DMS153 treated with DMSO at 0.1 percent for 48 hours (cell line): ENCODE measurements around the gene HGS.

Experiments used
- DNase-seq: peaks from one replicate; lab custom pipeline; 2025; ENCODE audit not compliant: unreplicated experiment; lab: John Stamatoyannopoulos, UW

Gene HGS

DNA sequence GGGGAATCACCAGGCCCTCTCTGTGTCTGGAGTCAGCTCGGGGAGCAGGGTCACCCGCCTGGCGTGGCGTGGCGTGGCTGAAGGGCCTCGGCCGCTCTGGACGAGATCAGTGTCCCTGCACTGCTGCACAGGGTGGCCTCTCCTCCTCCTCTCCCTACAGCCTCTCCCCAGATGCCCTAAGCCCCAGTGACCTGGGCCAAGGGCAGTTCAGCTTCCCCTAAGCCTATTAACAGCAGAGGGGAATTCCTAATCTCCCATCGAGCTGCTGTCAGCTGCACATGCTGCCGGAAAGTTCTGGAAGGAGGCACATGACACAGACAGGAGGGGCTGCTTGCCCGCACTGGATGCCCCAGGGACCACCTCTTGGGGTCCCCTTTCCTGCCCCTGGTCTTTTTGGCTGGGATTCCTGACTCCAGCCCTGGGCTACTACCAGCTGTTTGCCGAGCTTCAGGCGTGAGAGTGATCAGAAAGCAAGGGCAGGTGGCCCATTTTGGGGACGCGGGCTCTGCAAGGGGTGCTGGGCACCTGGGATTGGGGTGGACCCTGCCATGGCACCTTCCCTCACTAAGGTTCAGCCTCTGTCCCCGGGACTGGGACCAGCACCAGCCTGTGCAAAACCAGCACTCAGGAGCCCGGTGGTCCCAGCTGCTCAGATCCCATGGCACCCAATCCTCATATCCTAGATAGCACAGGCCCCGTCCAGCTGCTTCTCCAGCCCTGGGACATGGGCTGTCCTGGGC is 28.3 kb upstream of the HGS start:
- no peak for DNase-seq

DNA sequence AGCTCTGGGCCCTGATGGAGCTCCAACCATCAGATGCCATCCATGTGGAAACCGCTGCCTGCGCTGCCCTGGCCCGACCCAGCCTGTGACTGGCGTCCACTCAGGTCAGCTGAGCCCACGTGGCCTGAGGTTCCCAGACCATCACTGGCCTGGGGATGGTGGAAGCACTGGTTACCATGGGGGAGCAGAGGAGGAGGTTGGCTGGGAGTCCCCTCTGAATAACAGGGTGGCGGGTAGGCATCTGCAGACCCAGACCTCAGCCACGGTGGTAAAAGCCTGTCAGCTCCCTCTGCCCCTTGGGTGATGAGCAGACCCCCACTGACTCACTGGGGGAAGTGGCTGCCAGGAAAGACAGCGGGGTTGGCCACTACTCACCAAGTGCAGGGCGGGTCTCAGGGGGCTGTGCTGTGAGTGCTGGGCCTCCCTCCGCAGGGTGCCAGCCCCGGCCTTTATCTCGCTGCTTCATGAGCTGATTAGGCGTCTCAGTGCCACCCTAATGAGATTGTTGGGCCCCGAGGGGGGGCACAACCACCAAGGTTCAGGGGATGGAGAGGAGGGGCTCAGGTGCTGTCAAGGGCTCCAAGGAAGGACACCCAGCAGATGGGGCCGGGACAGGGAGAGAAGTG is 27.6 kb upstream of the HGS start, which contains the start of gene PDE6G:
Gene PDE6G, minus strand, starts transcription at position 425 of the 626 bp plus-strand sequence. CDS start 3,237 bp downstream, outside the sequence.
- DNase-seq: no peak

DNA sequence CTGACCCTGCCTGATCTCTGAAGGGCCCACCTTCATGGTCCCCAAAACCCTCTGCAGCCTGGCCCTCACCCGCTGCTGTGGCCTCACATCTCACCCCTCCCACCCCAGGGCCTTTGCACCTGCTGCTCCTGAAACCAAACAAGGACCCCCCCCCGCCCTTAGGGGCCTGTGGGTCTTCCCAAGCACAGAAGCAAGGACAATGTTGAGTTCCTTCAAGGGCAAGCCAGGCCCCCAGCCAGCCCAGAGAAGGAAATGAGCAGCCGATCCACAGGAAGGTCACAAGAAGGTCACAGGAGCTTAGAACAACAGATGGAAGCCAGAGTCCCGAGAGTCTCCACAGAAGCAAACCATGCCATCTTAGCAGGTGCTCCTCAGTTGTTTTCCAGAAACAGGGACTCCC is 27.0 kb upstream of the HGS start:
- DNase-seq: no peak

DNA sequence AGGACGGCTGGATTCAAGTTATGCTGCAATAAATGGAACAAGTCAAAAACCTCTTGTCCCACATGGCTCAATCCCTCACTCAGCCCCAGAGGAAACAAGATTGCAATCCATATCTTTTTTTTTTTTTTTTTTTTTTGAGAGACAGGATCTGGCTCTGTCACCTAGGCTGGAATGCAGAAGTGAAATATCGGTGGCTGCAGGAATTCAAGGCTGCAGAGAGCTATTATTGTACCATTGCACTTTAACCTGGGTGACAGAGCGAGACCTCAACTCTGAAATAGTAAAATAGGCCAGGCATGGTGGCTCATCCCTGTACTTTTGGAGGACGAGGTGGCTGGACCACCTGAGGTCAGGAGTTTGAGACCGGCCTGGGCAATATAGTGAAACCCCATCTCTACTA is 24.8 kb upstream of the HGS start:
- no peak for DNase-seq

DNA sequence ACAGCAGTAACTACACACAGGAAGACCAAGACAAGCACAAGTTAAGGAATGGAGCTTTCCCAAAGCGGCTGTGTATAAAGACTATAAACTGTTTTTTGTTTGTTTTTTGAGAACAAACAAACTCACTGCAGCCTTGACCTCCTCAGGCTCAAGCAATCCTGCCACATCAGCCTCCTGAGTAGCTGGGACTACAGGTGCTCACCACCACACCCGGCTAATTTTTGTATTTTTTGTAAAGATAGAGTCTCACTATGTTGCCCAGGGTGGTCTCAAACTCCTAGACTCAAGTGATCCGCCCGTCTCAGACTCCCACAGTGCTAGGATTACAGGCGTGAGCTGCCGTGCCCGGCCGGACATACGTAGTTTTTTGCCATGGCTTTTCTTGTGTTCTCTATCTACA is 23.4 kb upstream of the HGS start:
- no peak for DNase-seq

DNA sequence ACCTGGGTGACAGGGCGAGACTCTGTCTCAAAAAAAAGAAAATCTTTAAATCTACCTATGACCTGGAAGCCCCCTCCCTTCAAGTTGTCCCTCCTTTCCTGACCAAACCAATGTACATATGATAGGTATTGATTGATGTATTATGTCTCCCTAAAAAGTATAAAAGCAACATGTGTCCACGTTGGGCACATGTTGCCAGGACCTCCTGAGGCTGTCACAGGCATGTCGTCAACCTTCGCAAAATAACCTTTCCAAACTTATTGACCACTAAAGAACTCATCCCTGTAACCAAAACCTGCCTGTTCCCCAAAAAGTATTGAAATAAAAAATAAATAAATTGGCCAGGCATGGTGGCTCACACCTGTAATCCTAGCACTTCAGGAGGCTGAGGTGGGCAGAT is 21.8 kb upstream of the HGS start:
- no peak for DNase-seq

DNA sequence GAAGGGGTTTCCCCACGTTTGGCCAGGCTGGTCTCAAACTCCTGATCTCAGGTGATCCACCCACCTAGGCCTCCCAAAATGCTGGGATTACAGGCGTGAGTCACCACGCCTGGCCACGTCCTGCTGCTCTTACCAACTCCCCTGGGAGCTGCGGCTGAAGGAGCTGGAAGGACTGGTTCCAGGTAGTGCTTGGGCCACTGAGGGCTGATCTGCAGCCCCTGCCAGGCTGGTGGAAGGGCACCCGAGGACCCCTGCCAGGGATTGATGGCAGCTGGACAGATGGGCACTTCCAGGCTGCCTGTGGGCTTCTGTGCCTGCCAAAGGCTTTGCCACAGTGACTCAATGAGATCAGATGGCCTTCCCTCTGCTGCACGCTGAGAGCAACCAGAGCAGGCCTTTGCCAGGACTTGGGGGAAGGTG is 19.8 kb upstream of the HGS start:
- DNase-seq: no peak

DNA sequence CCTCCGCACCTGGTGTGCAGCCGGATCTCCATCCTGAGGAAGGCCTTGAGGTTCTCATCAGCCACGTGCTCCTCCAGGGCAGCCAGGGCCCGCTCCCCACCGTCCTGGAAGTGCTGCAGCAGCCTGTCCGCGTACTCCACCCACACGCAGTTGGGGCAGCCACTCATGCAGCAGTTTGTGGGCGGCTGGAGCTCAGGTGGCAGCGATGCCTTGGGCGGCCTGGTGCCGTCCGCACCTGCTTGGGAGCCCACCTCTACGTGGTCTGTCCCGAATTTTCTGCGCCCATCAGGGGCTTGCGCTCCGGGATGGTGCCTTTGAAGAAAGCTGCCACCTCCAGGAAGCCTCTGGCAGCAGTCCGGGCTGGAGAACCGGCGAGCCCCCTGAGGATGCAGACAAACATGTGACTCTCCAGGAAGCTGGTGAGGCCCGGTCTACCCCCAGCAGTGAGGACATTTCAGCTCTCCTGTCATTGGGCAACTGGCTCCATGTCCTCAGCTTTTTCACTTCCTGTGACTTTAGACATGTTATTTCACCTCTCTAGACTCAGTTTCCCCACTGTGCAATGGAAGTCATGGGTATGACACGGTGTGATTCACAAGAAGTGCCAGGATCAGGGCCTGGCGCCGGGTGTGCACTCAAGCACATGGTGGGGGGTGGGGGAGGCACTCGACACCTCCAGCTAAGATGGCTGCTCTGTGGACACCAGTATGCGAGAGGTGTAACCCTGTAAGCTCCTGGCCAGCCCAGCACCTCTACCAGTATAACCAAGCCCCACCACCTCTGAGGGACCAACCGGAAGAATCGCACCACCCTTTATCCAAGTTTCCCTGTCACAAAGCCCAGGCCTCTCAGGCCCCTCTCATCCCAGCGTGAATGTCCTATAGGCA is 18.4 kb upstream of the HGS start:
- no peak for DNase-seq

DNA sequence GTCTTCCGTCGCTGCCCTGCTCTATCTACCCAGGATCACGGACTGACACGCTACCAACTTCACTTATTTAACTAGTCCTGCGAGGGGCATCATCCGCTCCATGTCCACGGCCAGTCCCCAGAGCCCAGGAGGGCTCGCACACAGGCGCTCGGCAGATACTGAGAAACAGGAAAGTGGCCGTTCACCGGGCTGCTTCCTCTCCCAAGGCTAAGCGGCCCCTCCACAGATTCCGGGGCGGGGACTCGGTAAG is 17.8 kb upstream of the HGS start:
- no peak for DNase-seq

DNA sequence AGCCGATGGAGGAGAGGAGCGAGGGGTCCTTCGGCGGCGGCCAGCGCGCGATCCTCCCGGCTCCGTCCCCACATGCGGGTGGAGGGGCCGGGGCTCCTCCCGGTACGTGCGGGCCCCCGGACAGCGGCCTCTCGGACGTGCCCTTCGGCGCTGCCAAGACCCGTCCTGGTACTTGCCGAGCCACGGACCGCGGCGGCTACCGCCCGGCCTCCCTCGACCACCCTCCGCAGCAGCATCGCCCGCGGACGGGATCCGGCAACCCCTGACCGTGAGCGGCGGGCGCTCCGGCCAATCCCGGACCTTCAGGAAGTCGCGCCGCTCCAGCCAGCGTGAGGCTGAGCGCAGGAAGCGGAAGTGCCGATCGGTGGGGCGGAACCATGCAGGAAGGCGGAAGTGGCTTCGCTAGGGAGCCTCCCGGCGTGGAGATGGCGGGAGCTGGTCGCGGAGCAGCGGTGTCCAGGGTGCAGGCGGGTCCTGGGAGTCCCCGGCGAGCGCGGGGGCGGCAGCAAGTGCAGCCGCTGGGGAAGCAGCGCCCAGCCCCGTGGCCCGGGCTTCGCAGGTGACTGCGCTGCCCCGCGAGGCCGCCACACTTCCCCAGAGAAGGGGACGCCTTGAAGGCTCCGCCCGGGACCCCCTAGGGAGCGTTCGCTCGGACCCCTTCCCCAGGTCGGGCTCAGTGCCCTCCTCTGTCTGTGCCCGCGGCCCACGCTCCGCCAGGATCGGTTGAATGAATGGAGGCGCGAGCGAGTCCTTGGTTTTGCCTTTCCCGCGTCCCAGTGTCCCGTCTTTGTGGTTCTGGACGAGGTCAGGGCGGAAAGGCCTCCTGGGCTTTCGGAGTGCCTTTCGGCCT is 17.2 kb upstream of the HGS start, which contains the start of the genes CCDC137 and OXLD1:
Gene CCDC137, plus strand, starts transcription at position 396 of the 850 bp plus-strand sequence. Its CDS starts 30 bp downstream, at position 426.
Gene OXLD1, minus strand, starts transcription at position 264 of the 850 bp plus-strand sequence. Its CDS starts 28 bp downstream, at position 236.
- DNase-seq: peak; percentile 73

DNA sequence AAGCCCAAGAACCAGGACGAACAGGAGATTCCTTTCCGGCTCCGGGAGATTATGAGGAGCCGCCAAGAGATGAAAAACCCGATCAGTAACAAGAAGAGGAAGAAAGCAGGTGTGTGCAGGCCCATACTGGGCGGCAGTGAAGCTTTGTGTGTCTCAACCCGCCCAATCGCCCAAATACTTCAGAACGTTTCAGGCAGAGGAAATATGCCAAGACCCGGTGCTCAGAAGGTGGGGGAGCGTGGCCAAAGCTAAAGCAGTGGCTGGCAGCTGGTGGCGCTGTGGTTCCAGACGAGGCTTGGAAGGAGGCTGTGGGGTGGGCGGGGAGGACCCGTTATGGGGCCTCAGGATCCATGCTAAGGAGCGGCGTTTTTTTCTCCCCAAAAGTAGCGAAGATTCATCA is 16.1 kb upstream of the HGS start:
- DNase-seq: no peak

DNA sequence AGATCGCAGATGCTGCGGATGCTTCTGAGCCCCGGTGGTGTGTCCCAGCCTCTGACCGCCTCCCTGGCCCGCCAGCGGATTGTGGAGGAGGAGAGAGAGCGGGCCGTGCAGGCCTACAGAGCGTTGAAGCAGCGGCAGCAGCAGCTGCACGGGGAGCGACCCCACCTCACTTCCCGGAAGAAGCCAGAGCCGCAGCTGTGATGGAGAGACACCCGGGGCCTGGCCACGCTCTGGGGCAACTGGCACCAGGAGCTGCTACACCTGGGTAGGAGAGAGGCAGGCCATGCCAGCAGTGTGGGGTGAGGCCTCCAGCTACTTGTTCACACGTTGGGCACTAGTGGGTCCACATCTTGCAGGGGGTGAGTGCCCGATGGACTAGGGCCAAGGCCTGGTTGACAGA is 11.3 kb upstream of the HGS start:
- no peak for DNase-seq

DNA sequence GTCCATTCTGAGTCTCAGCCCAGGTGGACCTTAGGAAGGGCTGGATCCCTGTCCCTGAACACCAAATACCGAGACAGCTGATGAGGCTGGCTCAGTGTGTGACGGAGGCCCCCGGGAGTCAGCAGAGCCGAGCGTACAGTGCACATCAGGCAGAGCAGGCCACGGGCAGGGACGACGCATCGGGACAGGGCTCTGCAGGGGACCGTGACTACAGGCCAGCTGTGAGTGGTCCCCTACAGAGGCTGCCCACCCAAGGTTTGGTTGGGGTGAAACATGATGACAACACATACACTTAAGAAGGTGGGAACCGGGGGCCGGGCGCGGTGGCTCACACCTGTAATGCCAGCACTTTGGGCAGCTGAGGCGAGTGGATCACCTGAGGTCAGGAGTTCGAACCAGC is 10.9 kb upstream of the HGS start:
- no peak for DNase-seq

DNA sequence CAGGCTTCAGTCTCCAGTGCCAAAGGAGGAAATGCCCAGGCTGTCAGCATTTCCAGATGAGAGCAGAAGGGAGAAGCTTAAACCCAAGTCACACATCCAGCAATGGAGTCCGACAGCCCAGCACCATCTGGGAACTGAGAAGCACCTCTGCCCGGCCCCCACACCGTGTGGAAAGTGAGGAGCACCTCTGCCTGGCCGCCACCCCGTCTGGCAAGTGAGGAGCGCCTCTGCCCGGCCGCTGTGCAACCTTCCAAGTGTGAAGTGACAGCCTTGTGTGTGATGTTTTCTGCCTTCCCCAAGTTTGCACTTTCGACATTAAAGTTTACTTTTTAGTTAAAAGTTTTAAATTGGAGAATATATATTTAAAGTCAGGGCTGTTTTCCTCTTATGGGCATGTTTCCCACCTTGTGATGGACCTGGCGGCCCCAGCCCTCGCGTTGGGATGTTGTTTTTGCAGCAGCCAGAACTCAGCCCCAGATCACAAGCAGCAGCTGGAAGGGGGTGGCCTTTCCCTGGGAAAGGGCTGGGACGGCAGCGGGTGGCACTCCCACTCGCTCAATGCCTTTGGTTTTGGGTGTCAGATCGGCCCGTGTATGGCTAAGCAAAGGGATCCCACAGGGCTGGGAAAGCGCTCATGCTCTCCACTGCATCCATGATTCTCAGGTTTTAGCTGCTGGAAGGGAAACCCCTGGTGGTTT is 10.1 kb upstream of the HGS start:
- no peak for DNase-seq

DNA sequence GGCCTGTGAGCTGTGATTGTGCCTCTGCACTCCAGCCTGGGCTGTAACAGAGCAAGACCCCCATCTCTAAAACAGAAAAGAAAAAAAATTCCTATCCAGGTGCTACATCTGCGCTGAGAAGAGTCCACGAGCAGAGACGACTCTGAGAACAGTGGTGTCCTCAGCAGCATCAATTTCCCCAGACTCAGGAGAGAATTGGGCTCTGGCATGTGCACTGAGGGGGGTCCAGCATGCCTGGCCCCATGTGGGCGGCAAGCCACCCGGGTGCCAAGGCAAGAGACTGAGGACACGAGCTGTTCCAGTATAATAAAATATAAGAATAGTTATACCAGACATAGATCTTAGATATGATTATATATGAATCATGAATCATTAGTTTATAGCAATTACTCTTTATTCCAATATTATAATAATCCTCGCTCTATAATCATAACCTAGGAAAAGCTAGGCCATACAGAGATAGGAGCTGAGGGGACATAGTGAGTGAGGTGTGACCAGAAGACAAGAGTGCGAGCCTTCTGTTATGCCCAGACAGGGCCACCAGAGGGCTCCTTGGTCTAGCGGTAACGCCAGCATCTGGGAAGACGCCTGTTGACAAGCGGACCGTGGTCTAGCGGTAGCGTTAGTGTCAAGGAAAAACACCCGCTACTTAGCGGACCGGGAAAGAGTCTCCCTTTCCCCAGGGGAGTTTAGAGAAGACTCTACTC is 8.1 kb upstream of the HGS start:
- peak; percentile 3 for DNase-seq

DNA sequence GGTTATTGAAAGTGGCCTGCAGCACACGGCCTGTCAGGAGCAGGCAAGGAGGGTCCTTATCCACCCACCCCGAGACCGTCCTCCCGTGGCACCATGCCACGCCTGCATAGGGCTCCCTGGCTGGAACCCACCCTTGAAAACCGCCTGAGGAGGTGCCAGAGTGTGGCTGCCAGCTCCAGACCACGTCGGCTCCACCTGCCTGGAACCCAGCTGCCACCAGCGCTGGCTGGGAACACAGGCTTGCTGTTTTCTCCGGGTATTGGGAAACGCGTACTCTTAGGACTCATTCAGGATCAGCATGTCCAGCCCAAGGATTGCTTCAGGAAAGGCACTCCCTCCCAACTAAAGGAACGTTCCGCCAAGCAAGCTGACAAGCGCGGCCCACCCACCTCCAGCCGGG is 6.9 kb upstream of the HGS start:
- DNase-seq: no peak

DNA sequence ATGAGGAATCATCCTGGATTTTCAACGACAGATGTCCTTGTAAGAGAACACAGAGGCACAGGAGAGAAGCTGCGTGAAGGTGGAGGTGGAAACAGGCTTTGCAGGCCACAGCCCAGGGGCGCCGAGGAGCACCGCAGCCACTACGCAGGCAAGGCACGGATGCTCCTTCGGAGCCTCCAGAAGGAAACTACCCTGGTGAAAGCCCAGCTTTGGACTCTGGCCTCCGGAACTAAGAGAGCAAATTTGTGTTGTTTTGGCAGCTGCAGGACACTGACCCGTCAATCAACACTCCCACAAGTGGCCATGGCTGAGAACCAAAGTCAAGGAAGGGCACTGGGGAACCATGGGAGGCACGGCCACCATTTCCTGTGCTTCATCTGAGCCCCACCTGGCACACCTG is 3.7 kb upstream of the HGS start:
- DNase-seq: no peak

DNA sequence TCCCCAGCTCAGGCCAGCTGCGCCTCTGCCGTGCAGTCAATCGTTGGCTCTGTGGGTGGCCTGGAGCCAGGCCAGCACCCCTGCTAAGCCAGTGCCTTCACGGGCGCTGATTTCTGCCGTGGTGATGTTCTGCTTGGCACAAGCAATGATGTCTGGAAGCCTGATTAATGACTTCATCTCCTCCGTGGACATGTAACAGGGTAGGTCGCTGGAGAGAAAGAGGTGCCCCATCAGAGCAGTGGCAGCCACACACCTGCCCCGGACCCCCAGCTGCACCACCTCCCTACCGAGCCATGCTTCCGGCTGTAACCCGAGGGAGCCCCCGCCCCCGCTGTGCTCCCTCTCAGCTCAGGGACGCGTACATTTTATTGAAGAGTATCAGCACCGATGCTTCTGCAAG is 2.1 kb upstream of the HGS start:
- no peak for DNase-seq

DNA sequence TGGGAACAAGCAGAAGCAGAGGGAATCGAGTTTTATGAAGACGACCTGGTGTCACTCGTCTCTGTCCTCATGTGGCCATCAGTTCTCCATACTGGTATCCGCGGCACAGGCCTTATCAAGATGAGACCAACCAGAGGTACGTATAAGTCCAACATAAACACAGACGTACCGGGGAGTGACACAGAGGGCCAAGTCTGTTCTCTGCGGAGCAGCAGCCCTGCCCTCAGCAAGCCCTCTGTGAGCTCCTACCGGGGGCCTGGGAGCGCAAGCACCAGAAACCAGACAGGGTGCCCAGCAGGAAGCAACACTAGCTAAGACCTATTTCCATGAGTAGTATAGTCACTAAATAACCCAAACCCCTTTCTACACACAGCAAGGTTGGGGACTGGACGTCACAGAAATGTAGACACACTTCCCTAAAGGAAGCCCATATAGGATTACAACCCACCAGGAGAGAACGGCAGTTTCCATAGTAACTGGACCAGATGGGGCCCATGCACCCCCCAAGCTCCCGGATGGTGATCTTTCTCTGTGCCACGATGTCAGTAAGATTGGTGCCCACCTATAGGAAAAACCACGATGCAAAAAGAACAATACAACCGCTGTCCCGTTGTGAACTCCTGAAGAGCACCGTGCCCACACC is 1.1 kb upstream of the HGS start:
- DNase-seq: no peak
